Esophagus squamous epithelium (tissue), 5 donors: ENCODE results near the gene CRHR1. TPM values are rescaled to one million over a fixed set of nuclear protein-coding genes. Genes with fewer than 3 reads are reported as not detected.

Experiments used
- DNase-seq: peaks from one replicate; lab custom pipeline; 2025; lab: John Stamatoyannopoulos, UW
- H3K27ac ChIP-seq, 4 donors: fragments of 200-600 bp; sonication (generic); one replicate each; pipeline ENCODE4 v1.5.1; 2016 to 2019; ENCODE audit warnings: mild to moderate bottlenecking in 1 of 4
- H3K27me3 ChIP-seq, 4 donors: fragments of 200-600 bp; sonication (generic); 1 replicate in 3 of 4; 2 replicates in 1 of 4; pipeline versions ENCODE4 v1.5.1 to v1.6.0; 2017 to 2021; ENCODE audit warnings: antibody characterized with exemption in 1 of 4
- H3K36me3 ChIP-seq, 3 donors: fragments of 200-600 bp; sonication (generic); one replicate each; pipeline ENCODE4 v1.5.1; 2016 to 2019
- H3K4me1 ChIP-seq, 3 donors: fragments of 200-600 bp; sonication (generic); one replicate each; pipeline ENCODE4 v1.5.1; 2017 to 2019
- H3K4me3 ChIP-seq, 4 donors: fragments of 200-600 bp; sonication (generic); 1 replicate in 3 of 4; 2 replicates in 1 of 4; pipeline ENCODE4 v1.5.1; 2016 to 2019; ENCODE audit warnings: mild to moderate bottlenecking in 2 of 4, moderate library complexity in 1 of 4
- H3K9me3 ChIP-seq, 3 donors: fragments of 200-600 bp; sonication (generic); one replicate each; pipeline ENCODE4 v1.5.1; 2016 to 2019
- POLR2A ChIP-seq, 4 donors: fragments of 450-650 bp; IDR thresholded peaks; one replicate each; pipeline ENCODE4 v1.6.1; 2017; ENCODE audit warnings: antibody characterized with exemption in 4 of 4, mild to moderate bottlenecking in 4 of 4, moderate library complexity in 3 of 4
- WGBS, 2 donors: methylation state at CpG; one replicate each; pipeline ENCODE4 v1.1.5; 2018; 5-methylcytosine and 5-hydroxymethylcytosine counted together
- intact Hi-C: fragments of 100-400 bp; cut with DNase I; formaldehyde crosslinking; loops from one replicate; pipeline ENCODE4 v1.15.0; 2022
- total RNA-seq, 4 donors: library from RNA; depleted of rRNA; stranded (reverse); fragments of >200 nt; gene quantifications; one replicate each; pipeline ENCODE4 v1.1.0, GENCODE V29; 2016
- TF ChIP-seq, protein P1 (sequence below), 6 experiments: fragments of 450-650 bp in 4 of 6; fragments of 200-600 bp in 2 of 6; sonication (generic) in 2 of 6; IDR thresholded peaks; one replicate each; pipeline ENCODE4 v1.5.1; 2016 to 2019; ENCODE audit warnings: antibody characterized with exemption in 6 of 6, mild to moderate bottlenecking in 4 of 6, moderate library complexity in 4 of 6
- donor health status: DM: yes; HTN: yes; CAD: no.

Gene CRHR1
- total RNA-seq: not detected

- H3K27me3 ChIP-seq: peaks cover 16 to 100% (median 27%) of the 10 kb centered on the region in 4 donors
- peaks cover 15 to 26% (median 21%) of the 10 kb centered on the region in 3 donors for H3K4me1 ChIP-seq
- intact Hi-C loops: no loop called here
- no peak within 1 kb of the TSS for H3K27ac ChIP-seq
- no peaks in the 10 kb centered on the region for H3K36me3 ChIP-seq
- H3K9me3 ChIP-seq: no peaks in the 10 kb centered on the region
- TF ChIP-seq, protein P1, sequence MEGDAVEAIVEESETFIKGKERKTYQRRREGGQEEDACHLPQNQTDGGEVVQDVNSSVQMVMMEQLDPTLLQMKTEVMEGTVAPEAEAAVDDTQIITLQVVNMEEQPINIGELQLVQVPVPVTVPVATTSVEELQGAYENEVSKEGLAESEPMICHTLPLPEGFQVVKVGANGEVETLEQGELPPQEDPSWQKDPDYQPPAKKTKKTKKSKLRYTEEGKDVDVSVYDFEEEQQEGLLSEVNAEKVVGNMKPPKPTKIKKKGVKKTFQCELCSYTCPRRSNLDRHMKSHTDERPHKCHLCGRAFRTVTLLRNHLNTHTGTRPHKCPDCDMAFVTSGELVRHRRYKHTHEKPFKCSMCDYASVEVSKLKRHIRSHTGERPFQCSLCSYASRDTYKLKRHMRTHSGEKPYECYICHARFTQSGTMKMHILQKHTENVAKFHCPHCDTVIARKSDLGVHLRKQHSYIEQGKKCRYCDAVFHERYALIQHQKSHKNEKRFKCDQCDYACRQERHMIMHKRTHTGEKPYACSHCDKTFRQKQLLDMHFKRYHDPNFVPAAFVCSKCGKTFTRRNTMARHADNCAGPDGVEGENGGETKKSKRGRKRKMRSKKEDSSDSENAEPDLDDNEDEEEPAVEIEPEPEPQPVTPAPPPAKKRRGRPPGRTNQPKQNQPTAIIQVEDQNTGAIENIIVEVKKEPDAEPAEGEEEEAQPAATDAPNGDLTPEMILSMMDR (IDR thresholded peaks at IDR 0.05): no peak
- no peak for TF ChIP-seq POLR2A (IDR thresholded peaks at IDR 0.05)
- WGBS, 2 donors: 0% methylated on average over 1 of the region's 56 CpGs; no CpG with 5 or more reads in 1 of the 2 donors
- peak within 1 kb of the TSS; percentile 23 to 69 (median 42) for H3K4me3 ChIP-seq
- DNase-seq: no peak
Measured at GRCh38 chr17:45784293-45784740, at the start of gene CRHR1. Gene CRHR1, plus strand, starts transcription at chr17:45784320. Its CDS starts 225 bp downstream, at chr17:45784545.

DNA sequence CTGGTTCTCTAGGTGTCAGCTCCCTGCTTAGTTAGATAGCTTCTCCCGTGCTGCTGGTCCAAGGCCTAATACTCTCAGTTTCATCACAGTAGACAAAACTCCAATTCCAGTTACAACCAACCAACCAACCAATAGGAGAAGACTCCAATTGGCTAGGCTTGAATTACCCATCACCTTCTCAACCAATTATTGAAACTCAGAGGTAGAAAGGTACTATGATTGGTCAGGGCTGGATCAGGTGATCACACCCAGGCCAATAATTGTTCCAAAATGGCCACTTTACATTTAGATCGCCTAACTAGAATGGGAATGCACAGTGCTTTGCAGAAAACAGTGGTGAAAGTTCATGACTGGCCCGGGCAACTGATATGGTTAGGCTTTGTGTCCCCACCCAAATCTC lies 49.5 kb upstream of the CRHR1 start:
- H3K4me3 ChIP-seq: no peak overlapping the region
- 73 to 79% methylated on average over 3 of the region's 3 CpGs for WGBS, 2 donors
- TF ChIP-seq, protein P1 (IDR thresholded peaks at IDR 0.05): no peak
- no peak for TF ChIP-seq POLR2A (IDR thresholded peaks at IDR 0.05)
- intact Hi-C loops: no loop called here
- H3K9me3 ChIP-seq: peaks cover 0 to 22% (median 17%) of the 10 kb centered on the region in 3 donors
- no peaks in the 10 kb centered on the region for H3K4me1 ChIP-seq
- no peaks in the 10 kb centered on the region for H3K36me3 ChIP-seq
- DNase-seq: no peak
- H3K27ac ChIP-seq: no peak overlapping the region
- H3K27me3 ChIP-seq: peaks cover 0 to 38% (median 0%) of the 10 kb centered on the region in 4 donors

DNA sequence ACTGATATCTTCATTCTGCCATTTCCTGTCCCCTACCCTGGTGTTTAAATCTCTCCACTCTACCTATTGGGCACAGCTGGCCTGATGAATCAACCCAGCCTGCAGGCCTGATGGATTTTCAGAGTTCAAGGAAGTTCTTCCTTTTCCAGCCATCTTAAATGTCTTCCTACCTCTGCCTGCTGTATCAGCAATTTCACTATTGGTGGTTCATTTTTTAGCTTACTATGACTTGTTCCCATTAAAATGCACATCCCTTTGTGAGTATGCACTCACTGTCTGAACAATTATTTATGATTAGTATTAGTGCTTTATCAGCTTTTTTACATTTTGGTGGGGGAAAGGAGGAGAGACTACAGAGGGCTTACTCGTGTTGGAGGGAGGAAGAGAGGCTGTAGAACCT lies 48.6 kb upstream of the CRHR1 start:
- Histone ChIP-seq H3K4me1 (no peaks in the 10 kb centered on the region), H3K9me3 (peaks cover 0 to 21% (median 17%) of the 10 kb centered on the region in 3 donors), H3K4me3 (no peak overlapping the region), H3K27me3 (peaks cover 0 to 35% (median 0%) of the 10 kb centered on the region in 4 donors), H3K36me3 (no peaks in the 10 kb centered on the region), H3K27ac (no peak overlapping the region)
- no peak for DNase-seq
- intact Hi-C loops: no loop called here
- WGBS, 2 donors: 0% methylated on average over 1 of the region's 1 CpG
- TF ChIP-seq, protein P1 (IDR thresholded peaks at IDR 0.05): no peak
- no peak for TF ChIP-seq POLR2A (IDR thresholded peaks at IDR 0.05)

DNA sequence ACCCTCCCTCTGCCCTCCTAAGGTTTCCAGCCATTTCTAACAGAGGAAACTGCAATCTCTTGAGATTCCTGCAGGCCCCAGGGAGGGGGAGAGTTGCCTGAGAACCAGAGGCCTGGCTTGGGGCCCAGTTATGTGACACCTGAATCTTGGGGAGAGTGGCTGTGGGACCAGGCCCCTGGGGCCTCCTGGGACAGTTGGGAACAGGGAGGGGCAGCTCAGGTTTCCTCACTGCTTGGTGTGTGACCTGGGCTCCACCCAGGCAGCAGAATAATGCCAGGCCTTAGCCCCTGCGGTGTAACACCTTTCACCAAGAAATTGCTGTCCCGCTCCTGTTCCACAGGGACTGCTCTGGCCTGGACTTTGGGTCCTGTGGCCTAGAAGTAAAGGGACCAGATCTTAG lies 44.3 kb upstream of the CRHR1 start:
- intact Hi-C loops: no loop called here
- Histone ChIP-seq H3K4me3 (no peak overlapping the region), H3K4me1 (no peaks in the 10 kb centered on the region), H3K27ac (no peak overlapping the region), H3K36me3 (no peaks in the 10 kb centered on the region), H3K27me3 (peaks cover 0 to 44% (median 2%) of the 10 kb centered on the region in 4 donors), H3K9me3 (no peaks in the 10 kb centered on the region)
- 67% methylated on average over 1 of the region's 2 CpGs; no CpG with 5 or more reads in 1 of the 2 donors for WGBS, 2 donors
- DNase-seq: no peak
- TF ChIP-seq, protein P1 (IDR thresholded peaks at IDR 0.05): no peak
- no peak for TF ChIP-seq POLR2A (IDR thresholded peaks at IDR 0.05)

- peaks cover 0 to 54% (median 2%) of the 10 kb centered on the region in 4 donors for H3K27me3 ChIP-seq
- no peak for DNase-seq
- no peaks in the 10 kb centered on the region for H3K9me3 ChIP-seq
- no peak overlapping the region for H3K4me3 ChIP-seq
- H3K36me3 ChIP-seq: no peaks in the 10 kb centered on the region
- no peak for TF ChIP-seq POLR2A (IDR thresholded peaks at IDR 0.05)
- TF ChIP-seq, protein P1 (IDR thresholded peaks at IDR 0.05): no peak
- intact Hi-C loops: no loop called here
- H3K4me1 ChIP-seq: no peaks in the 10 kb centered on the region
- 35 to 44% methylated on average over 4 to 5 of the region's 5 CpGs for WGBS, 2 donors
- no peak overlapping the region for H3K27ac ChIP-seq
Measured at GRCh38 chr17:45740553-45741330, 43.4 kb upstream of the CRHR1 start.
